ENCODE measurements around the gene KLC4. TPM values are rescaled to one million over a fixed set of nuclear protein-coding genes. Genes with fewer than 3 reads are reported as not detected.
A peak's percentile ranks its signal among the peaks of the same experiment; 100 is the strongest.

KLC4 gene
- total and polyA plus RNA-seq, 9 of the 15 experiments (the other 6 are each of a cell fraction or from before 2014, with no cell fraction given), result 1.7 to 16.2 (median 7.7) TPM

DNA sequence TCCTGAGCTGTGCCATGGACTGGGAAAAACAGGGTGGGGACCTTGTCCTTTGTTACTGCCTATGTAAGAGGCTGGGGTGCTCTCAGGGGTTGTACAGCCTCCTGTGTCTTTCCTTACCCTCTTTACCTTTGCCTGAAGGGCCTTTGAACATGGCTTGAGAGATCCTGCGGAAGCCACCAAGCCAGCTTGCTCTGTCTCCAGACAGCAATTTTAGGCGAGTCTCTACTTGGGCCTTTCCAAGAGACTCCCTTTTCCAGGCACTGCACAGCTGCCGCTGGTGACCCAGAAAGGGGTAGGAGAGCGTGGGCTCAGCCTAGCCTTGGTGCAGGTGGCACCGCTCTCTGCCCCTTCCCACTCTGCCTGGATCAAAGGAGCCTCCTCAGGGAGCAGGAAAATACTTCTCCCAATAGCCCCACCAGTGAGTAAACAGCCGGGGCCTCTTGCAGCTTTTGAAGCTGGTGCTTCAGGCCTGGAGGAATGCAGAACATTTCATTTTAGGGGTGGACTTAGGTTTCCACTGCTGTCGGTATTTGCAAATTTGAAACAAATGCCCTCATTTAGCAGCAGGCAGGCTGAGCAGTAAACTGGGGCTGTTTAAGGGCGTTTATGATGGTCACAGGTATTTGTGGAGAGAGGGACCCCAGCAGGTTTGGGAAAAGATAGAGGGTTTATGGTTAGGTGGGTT, 30.6 kb downstream of the KLC4 start:
- H3K9me3 ChIP-seq (replicated peaks; ENCODE audit: control insufficient read depth, insufficient read depth, low read depth, low read length), result no peaks in the 10 kb centered on the region
- H3K27me3 ChIP-seq (ENCODE audit: control insufficient read depth in 2 of 2, insufficient read depth in 2 of 2, low read length in 2 of 2), result peaks cover 0 to 2% of the 10 kb centered on the region in 2 experiments; a peak in 1 of 5 replicates
- no TSS peak for BruUV-seq (replicated peaks)
- no peak for TF ChIP-seq POLR3G (IDR thresholded peaks at IDR 0.05; ENCODE audit: extremely low read depth, insufficient read length, insufficient replicate concordance)
- TF ChIP-seq CHCHD3 (CRISPR knock-in tag; IDR thresholded peaks at IDR 0.05), result no peak
- 0 out of 2 replicates have a peak, but pooled peaks have one; percentile 54 for TF ChIP-seq XRCC5 (IDR thresholded peaks at IDR 0.05; ENCODE audit: low read depth, low read length)
- TF ChIP-seq, protein P1, sequence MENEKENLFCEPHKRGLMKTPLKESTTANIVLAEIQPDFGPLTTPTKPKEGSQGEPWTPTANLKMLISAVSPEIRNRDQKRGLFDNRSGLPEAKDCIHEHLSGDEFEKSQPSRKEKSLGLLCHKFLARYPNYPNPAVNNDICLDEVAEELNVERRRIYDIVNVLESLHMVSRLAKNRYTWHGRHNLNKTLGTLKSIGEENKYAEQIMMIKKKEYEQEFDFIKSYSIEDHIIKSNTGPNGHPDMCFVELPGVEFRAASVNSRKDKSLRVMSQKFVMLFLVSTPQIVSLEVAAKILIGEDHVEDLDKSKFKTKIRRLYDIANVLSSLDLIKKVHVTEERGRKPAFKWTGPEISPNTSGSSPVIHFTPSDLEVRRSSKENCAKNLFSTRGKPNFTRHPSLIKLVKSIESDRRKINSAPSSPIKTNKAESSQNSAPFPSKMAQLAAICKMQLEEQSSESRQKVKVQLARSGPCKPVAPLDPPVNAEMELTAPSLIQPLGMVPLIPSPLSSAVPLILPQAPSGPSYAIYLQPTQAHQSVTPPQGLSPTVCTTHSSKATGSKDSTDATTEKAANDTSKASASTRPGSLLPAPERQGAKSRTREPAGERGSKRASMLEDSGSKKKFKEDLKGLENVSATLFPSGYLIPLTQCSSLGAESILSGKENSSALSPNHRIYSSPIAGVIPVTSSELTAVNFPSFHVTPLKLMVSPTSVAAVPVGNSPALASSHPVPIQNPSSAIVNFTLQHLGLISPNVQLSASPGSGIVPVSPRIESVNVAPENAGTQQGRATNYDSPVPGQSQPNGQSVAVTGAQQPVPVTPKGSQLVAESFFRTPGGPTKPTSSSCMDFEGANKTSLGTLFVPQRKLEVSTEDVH (IDR thresholded peaks at IDR 0.05; ENCODE audit: low read depth, partially characterized antibody), result no peak
- no peak overlapping the region for H3K4me3 ChIP-seq
- no peak overlapping the region for H3K27ac ChIP-seq (ENCODE audit: extremely low read depth, low read depth, low read length)
- intact Hi-C loops (cut with micrococcal nuclease), result no loop called here
- H3K9ac ChIP-seq (ENCODE audit: insufficient read depth in 1 of 2, low read depth in 2 of 2, low read length in 2 of 2), result peak overlapping the region in 1 of 2 experiments; percentile 11; a peak in 1 of 4 replicates
- H3K4me2 ChIP-seq (ENCODE audit: insufficient read depth, low read length), result no peak overlapping the region
- in situ Hi-C loops (cut with MboI), result no loop called here
- H2AFZ ChIP-seq (ENCODE audit: low read depth, low read length), result no peak overlapping the region; the same call in 1 of the 2 replicates
- POLR2A ChIA-PET, result interaction anchor here (0.6 to 1.6 kb wide), 7 partner anchors 9 to 1174 kb away, joined by 3 to 5 read pairs (median 3); no protein-coding TSS in a partner anchor
- FAIRE-seq, result no peak
- no peaks in the 10 kb centered on the region for H3K79me2 ChIP-seq (ENCODE audit: control insufficient read depth, insufficient read depth, low read length)
- no peak for ATAC-seq
- no peaks in the 10 kb centered on the region for H3K36me3 ChIP-seq (ENCODE audit: control insufficient read depth, insufficient read depth, low read length)
- DNase-seq (ENCODE audit: extremely low read depth in 1 of 4, low spot score in 3 of 4), result no peak
- no peaks in the 10 kb centered on the region for H4K20me1 ChIP-seq (replicated peaks; ENCODE audit: control insufficient read depth, insufficient read depth, low read length)
- 37% methylated on average over 8 of the region's 8 CpGs for WGBS (ENCODE audit: insufficient coverage, low coverage, missing lambda C conversion rate)
- peaks cover 3% of the 10 kb centered on the region for H3K9me1 ChIP-seq (ENCODE audit: control insufficient read depth, insufficient read depth, low read length)
- H3K4me1 ChIP-seq (replicated peaks in 1 of 2; ENCODE audit: control insufficient read depth in 2 of 2, insufficient read depth in 2 of 2, low read length in 2 of 2), result peaks cover 4 to 5% of the 10 kb centered on the region in 2 experiments; a peak in 3 of 5 replicates
- CTCF ChIA-PET (ENCODE audit: low intra/inter-chr PET ratio), result no interaction called here
